NCI-H2196 treated with DMSO at 0.1 percent for 48 hours (cell line): ENCODE data around the gene MAST2.
"Not testable (repeated sequence)": the region's sequence is repeated elsewhere in the genome, so short reads cannot be mapped to it uniquely, and the experiment has no call there.

Experiments used
- DNase-seq: peaks from one replicate; lab custom pipeline; 2025; ENCODE audit not compliant: unreplicated experiment; lab: John Stamatoyannopoulos, UW

The MAST2 gene

GRCh38 chr1:45857101-45857700 lies 53.8 kb downstream of the MAST2 start:
- no peak for DNase-seq

GRCh38 chr1:45857755-45858492 lies 54.5 kb downstream of the MAST2 start:
- DNase-seq: not testable (repeated sequence)

GRCh38 chr1:45859221-45859620 lies 55.8 kb downstream of the MAST2 start:
- no peak for DNase-seq

GRCh38 chr1:45862008-45862407 lies 58.6 kb downstream of the MAST2 start:
- no peak for DNase-seq

- DNase-seq: no peak
Measured at GRCh38 chr1:45863218-45863617, 59.8 kb downstream of the MAST2 start.

GRCh38 chr1:45864167-45865106 lies 61.0 kb downstream of the MAST2 start:
- no peak for DNase-seq

GRCh38 chr1:45867697-45868348 lies 64.4 kb downstream of the MAST2 start:
- DNase-seq: no peak

GRCh38 chr1:45868861-45869260 lies 65.4 kb downstream of the MAST2 start:
- no peak for DNase-seq

- DNase-seq: no peak
Measured at GRCh38 chr1:45870500-45870899, 67.1 kb downstream of the MAST2 start.

- not testable (repeated sequence) for DNase-seq
Measured at GRCh38 chr1:45872173-45872801, 68.9 kb downstream of the MAST2 start.

- DNase-seq: no peak
Measured at GRCh38 chr1:45876000-45876617, 72.7 kb downstream of the MAST2 start.

GRCh38 chr1:45877264-45877663 lies 73.9 kb downstream of the MAST2 start:
- no peak for DNase-seq

GRCh38 chr1:45879885-45880598 lies 76.6 kb downstream of the MAST2 start:
- no peak for DNase-seq

GRCh38 chr1:45880930-45881329 lies 77.5 kb downstream of the MAST2 start:
- DNase-seq: no peak

- no peak for DNase-seq
Measured at GRCh38 chr1:45883658-45884057, 80.2 kb downstream of the MAST2 start.

GRCh38 chr1:45884700-45885099 lies 81.3 kb downstream of the MAST2 start:
- no peak for DNase-seq

- DNase-seq: no peak
Measured at GRCh38 chr1:45886229-45886628, 82.8 kb downstream of the MAST2 start.

GRCh38 chr1:45887156-45887842 lies 83.9 kb downstream of the MAST2 start:
- DNase-seq: no peak

- no peak for DNase-seq
Measured at GRCh38 chr1:45890078-45890477, 86.7 kb downstream of the MAST2 start.
